GM19438 (cell line): ENCODE data around the gene DAPK1.
A peak's percentile ranks its signal among the peaks of the same experiment; 100 is the strongest.
"Not testable (repeated sequence)": the region's sequence is repeated elsewhere in the genome, so short reads cannot be mapped to it uniquely, and the experiment has no call there.

Experiments
- ATAC-seq: cut with Tn5 transposase; IDR thresholded peaks from one replicate; pipeline ENCODE4 v1.9.1; 2021; ENCODE audit warnings: low read depth; ENCODE audit not compliant: unreplicated experiment

DAPK1 gene

DNA sequence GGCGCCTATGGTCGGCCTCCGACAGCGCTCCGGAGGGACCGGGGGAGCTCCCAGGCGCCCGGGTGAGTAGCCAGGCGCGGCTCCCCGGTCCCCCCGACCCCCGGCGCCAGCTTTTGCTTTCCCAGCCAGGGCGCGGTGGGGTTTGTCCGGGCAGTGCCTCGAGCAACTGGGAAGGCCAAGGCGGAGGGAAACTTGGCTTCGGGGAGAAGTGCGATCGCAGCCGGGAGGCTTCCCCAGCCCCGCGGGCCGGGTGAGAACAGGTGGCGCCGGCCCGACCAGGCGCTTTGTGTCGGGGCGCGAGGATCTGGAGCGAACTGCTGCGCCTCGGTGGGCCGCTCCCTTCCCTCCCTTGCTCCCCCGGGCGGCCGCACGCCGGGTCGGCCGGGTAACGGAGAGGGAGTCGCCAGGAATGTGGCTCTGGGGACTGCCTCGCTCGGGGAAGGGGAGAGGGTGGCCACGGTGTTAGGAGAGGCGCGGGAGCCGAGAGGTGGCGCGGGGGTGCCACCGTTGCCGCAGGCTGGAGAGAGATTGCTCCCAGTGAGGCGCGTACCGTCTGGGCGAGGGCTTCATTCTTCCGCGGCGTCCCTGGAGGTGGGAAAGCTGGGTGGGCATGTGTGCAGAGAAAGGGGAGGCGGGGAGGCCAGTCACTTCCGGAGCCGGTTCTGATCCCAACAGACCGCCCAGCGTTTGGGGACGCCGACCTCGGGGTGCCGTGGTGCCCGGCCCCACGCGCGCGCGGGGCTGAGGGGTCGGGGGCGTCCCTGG lies 561 bp downstream of the DAPK1 start:
- peak; percentile 36 for ATAC-seq

DNA sequence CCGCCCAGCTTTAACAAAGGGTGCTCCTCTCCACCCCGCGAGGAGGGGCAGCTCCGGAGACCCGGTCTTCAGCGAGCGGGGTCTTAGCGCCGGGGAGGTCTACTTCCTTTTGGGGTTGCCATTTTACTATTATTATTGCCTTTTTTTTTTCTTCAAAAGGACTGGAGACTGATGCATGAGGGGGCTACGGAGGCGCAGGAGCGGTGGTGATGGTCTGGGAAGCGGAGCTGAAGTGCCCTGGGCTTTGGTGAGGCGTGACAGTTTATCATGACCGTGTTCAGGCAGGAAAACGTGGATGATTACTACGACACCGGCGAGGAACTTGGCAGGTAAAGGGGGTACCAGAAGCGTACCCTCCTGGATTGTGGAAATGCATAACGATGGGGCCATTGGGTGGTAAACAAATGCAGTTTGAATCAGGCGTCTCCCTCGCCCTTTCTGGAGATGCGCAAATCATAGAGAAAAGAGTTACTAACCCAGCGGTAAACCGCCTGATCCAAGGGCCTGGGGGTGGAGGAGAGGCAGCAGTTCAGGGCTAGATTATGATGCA lies 1.2 kb downstream of the DAPK1 start:
- ATAC-seq: no peak

DNA sequence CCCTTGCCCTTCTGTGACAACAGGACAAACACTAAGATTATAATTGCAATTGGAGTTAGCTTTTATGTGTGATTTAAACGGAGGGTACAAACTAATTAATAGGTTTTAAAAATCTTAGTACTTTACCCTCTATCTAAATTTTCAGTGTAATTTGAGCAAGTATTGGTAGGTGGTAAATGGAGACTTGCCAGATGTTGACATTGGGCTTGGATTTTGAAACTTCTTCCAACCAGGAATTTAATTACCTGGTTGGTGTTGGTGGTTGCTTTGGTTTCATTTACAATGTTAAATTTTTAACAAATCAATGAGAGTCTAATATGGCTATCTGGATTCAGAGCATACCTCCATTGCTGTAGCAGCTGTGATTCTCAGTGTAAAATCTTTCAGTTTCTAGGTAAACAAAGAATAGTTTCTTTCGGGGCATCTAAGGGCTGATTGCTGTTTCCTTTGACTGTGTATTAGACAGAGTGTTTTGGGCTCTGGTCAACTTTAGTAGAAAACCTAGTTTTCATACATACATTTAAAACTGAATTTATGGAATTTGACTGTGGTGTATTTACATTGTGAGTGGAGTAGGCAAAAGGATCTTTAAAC lies 1.9 kb downstream of the DAPK1 start:
- peak; percentile 46 for ATAC-seq

DNA sequence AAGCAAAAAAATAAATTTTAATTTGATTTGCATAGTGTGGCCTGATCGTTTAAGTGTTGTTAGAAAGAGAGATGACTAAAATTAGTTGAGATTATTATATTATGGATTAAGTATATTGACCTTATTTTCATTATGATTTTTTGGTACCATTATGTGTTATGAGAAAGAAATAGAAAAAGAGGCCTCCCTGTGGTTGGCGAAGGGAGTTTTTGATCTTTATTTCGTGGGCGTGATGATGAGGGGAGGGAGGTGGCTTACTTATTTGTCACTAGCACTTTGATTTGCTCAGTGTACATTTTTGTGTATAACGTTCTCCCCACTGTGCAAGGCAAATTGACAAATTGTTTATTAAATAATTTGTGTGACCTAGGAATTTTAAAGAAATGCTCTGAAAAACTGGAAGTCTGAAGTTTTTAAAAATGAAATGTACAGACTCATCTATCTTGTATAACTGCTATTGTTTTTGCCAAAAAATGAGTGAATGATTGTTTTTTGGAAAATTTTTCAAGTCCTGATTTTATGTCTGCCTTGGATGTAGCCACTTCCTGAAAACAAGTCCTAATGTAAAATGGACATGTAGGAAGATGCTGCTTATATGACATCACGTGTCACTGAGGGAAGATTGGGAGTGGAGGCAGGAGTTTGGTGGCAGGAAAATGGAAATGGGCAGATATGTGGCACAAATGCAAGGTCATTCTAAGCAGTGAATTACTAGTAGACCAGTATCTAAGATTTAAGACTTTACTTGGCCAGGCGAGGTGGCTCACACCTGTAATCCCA lies 3.0 kb downstream of the DAPK1 start:
- ATAC-seq: no peak

DNA sequence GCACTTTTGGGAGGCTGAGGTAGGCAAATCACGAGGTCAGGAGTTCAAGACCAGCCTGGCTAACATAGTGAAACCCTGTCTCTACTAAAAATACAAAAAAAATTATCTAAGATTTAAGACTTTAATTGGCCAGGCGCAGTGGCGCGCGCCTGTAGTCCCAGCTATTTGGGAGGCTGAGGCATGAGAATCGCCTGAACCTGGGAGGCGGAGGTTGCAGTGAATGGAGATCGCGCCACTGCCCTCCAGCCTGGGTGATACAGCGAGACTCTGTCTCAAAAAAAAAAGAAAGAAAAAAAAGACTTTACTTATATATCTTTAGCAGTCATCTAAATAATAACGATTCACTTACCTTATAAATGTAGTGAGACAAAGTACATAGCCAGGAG lies 3.6 kb downstream of the DAPK1 start:
- ATAC-seq: not testable (repeated sequence)

DNA sequence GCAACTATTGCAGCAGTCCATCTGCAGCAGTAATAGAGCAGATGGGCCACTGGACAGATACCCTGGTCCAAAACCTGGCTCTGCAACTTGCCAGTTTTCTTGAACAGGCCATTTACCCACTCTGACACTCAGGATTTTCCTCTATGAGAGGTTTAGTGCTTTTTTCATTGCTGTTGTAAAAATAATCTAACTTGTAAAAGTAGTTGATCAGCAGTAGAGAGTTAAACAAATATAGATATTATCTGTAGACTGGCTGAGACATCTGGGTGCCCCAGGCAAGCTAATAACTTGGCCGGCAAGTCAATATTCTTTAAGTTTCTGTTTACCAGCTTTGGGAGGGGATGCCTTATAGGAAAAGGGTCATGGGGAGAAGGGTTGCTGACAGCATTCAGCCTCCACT lies 4.1 kb downstream of the DAPK1 start:
- no peak for ATAC-seq

DNA sequence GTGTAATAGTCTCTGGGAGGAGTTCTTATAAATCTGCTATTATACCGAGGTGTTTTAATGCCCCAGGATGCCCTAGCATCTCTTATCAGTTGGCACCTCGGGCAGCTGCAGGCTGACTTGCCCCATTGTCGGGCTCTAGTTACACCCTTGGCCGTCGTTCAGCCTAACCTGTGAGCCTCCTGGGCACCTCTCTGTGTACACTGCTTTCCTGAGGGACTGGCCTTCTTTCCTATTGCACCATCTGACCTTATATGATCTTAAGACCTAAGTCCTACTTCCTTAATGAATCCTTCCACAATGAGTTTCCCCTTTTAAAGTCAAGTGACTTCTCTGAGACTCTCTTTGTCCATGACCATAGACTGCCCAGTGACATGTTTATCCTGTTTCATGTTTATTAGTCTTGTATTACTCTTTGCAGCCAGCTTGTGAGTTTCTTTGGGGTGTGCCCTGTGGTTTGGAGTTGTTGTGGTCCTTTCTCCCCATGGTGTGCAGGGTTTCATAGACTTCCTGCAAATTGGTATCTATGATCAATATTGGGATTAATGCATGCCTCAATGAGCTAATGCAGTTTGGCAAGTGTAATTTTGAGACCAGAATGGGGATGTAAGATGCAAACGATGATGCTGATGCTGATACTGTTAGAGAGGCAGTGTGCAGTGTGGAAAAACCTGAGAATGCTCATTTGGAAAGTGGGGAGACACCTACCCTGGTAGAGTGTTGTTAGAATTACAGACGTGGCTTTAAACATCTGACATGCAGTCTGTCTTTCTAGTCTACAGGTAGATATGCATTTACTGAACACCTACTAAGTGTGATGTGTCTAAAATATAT lies 4.9 kb downstream of the DAPK1 start:
- no peak for ATAC-seq

DNA sequence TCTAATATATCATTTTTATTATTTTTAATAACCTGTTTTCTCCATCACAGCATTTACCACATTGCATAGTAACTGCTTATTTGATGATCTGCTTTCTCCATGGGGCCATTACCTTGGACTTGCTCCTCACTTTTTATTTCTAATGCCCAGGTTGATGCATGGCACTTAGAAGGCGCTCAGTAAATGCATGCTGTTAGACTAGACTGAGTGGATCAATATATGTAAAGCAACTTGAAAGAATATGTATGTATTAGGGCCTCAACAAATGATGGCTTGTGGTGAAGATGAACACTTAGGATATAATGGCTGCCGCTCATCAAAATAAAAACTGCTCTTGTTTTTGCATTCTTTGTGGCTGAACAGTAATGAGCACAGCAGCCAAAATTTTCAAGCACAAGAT lies 5.8 kb downstream of the DAPK1 start:
- no peak for ATAC-seq

DNA sequence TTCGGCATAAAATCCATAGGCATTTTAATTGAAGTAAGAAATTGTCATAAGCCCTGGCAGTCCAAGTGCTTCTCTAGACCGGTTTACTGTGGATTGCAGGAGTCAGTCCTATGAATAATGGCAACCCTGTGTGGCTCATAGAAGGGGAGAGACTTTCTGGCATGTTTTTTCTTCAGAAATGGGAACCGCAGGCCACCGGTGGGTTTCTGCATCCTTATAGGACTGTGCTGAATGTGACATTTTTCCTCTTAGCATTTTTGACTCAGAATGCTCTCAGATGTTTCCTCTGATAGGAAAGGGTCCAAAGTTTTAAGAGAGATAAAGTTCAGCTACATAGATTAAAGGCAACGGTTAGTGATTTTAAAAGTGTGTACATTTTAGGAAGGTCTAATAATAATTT lies 6.3 kb downstream of the DAPK1 start:
- no peak for ATAC-seq

DNA sequence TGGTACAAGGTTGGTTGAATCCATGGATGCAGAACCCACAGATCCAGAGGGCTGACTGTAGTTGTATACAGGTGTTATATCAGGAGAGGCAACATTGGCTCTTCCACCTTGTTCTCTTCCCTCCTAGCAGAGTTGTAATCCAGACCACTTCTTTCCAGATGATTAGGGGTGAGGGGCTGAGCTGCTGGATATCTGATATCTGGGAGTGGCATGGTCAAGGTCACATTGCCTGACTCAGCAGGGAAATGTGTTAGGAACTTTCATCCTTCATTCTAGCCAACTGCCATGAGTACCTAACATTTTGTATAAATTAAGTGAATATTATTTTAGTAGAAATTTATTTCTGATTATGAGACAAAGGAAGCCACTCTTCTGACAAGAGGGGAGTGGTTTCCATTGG lies 7.3 kb downstream of the DAPK1 start:
- ATAC-seq: no peak

DNA sequence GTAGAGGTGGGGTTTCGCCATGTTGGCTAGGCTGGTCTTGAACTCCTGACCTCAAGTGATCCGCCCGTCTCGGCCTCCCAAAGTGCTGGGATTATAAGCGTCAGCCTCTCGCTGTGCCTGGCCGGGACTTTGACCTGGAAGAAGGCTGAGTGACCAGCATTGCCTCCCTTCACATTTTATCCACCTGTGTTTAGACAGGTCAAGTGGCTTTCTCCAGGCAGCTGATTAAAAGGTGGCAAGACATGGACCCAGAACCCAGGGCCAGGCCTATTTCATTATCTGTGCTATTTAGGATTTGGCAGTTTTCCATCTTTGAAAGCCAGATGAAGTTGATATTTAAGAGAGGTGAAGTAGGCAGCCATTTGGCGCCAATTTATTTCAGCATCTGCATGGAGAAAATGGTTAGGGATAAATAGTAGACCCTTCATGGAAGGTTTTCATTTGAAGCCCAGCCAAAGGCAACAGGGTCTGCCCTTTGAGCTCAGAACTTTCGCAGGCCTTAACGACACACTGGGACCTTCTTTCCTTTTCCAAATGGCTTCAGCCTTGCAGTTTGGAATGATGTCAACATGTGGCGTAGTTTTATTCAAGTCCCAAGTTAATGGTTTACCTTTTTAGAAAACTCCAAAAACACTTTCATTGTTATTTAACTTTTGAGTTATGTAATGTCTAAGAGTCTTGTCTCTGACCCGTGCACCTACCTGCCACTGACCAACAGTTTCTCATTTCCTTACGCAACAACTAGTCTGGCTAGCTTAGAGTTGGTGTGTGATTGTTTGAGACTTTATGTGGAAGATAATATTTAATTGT lies 8.4 kb downstream of the DAPK1 start:
- ATAC-seq: no peak

DNA sequence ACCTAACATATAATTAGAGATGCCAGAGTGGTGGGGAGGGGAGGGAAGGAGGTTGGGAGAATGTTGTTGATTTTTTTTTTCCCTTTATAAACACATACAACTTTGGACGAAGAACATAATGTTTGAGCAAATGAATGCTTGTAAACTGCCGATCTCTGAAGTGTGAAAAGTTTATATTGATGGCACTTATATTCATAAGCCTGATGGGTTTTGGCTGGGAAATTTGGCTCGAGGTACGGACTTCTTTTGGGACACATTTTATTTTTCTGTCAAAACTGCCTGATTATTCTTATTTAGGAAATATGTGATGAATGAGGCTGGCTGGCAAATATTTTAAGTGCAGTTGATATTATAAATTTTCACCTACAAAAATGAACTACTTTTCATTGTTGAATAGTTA lies 9.9 kb downstream of the DAPK1 start:
- no peak for ATAC-seq

DNA sequence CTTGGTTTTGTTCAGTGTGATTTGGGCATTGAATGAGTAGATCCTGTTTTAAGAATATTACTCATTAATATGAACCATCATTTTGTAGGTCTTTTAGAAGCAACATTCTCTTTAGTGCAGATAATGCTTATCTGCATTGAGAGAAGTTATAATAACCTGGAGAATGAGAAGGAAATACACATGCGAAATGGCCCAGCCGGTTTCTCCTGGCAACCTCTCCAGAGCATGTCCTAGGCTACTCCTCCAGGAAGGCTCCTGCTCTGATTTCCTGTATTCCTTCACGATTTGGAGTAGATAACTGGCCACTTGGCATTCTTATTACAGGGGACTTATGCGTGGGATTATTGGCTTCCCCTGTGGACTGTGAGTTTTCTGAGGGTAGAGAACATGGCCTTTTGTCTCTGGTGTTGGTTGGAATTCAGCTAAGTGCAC lies 12.6 kb downstream of the DAPK1 start:
- ATAC-seq: no peak

DNA sequence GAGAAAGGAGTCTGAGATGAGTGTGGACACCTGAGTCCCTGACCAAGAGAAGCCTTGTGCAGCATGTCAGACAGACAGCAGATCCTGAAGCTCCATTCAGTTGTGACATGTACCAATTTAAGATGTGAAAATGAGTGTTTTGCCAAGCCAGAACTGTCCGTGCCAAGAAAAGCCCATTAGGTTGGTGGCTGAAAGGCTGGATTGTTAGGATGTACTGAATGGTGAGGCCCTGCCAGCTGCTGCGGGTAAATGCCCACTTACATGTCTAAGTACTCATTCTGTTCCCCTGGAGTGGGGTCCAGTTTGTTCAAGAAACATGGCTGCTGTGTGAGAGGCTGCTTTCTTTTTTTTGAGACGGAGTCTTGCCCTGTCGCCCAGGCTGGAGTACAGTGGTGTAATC lies 14.6 kb downstream of the DAPK1 start:
- ATAC-seq: no peak

DNA sequence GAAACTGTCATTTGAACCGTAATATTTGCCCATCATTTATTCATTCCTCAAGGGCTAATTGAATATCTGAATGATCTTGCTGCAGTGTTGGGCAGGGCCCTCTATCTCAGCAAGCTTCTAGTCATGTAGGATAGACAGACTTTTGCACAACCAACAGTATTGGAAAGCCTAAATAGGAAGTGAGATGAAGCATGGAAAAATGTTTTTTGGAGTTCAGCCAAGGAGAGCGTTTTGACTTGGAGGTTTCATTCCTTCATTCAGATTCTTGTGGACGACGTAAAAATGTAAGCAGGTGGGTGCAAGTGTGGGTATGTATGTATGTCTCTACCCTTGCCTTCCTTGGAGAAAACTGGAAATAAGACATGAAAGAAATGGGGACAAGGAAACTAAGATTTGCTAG lies 15.5 kb downstream of the DAPK1 start:
- ATAC-seq: no peak

DNA sequence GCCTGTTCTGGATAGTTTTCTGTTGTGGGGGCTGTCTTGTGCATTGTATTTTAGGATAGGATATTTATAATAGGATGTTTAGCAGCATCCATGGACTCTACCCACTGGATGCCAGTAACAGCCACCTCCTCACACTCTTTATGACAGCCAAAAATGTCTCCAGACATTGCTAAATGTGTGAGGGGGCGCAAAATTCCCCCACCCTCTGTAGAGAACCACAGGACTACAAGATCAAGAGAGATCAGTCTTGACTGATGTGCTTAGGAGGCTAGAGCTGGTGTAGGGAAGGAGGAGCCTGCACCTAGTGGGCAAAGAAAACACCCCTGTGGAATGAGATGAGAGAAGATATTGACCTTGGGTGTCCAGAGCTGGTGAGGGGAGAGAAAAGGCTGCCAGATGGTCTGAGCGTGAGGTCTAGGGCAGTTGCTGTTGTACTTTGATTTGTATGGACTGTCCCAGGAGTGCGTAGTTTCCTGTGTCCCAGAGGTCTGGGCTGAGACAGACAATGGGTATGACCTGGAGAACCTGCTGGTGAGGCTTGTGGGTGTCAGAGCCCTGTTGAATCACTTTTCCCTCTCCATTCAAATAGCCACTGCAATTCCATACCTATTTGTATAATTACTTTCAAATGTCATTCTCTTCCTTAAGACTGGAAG lies 16.3 kb downstream of the DAPK1 start:
- no peak for ATAC-seq

DNA sequence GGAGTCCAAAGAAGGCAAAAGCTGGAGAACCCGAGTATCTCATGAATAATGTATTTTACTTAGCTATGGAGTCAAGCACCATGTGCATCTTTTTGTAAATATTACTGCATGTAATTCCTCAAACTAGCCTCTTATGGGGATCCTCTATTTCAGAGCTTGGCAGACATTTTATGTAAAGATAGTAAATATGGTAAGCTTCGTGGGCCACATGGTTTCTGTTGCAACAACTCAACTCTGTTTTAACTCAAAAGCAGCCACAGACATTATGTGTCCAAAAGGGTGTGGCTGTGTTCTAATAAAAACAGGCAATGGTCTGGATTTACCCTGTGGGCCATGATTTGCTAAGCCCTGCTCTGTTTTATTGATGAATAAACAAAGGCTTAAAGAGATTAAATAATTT lies 17.3 kb downstream of the DAPK1 start:
- no peak for ATAC-seq

DNA sequence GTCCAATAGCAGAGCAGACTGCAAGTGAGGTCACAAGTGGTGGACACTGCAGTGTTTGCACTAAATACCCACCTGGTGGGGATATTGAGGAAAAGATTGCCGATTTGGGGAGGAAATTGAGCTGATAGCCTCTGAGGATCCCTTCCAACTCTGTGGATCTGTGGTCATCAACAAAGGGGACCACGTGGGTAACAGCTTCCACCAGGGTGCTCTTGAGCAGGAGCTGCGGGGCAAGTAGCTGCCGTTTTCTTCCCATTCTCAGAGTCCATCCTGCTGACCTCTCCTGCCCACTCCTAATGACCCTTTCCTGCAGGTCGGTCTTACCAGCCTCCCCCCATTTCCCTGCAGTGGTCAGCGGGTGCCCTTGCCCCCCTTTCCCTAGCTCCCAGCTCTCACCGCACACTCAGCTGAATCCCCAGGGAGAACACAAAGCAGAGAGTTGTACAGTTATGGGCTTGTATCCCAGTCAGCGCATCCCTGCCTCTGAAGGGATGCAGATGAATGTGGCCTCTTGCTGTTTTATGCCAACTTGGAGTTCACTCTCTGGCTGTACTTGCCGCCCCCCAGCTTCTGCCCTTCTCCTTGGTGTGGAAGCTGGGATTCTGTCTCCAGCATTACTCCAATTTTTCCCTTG lies 18.0 kb downstream of the DAPK1 start:
- no peak for ATAC-seq
